Memory B cell (primary cell): ENCODE data around the gene GNB5.
"Not testable (repeated sequence)": the region's sequence is repeated elsewhere in the genome, so short reads cannot be mapped to it uniquely, and the experiment has no call there.

Source experiments
- ATAC-seq: fragments of 150-1000 bp; cut with Tn5 transposase; 2 replicates; pipeline ENCODE4 v1.10.0; 2021; ENCODE audit warnings: low read depth, mild to moderate bottlenecking, moderate library complexity
- DNase-seq, 2 donors: peaks; one replicate each; pipeline ENCODE4 v3.0.0; 2022; ENCODE audit warnings: low spot score in 2 of 2
- H3K27ac Mint-ChIP-seq: one replicate; pipeline ENCODE4 v1.8.0; 2022; ENCODE audit warnings: mild to moderate bottlenecking, moderate library complexity, mixed read lengths
- H3K27me3 Mint-ChIP-seq: one replicate; pipeline ENCODE4 v1.8.0; 2022; ENCODE audit warnings: mixed read lengths
- H3K36me3 Mint-ChIP-seq: one replicate; pipeline ENCODE4 v1.8.0; 2022; ENCODE audit warnings: mild to moderate bottlenecking, mixed read lengths
- H3K4me1 Mint-ChIP-seq: one replicate; pipeline ENCODE4 v1.8.0; 2022; ENCODE audit warnings: mixed read lengths
- H3K4me3 Mint-ChIP-seq: one replicate; pipeline ENCODE4 v1.8.0; 2022; ENCODE audit warnings: mild to moderate bottlenecking, moderate library complexity, mixed read lengths
- H3K9me3 Mint-ChIP-seq: one replicate; pipeline ENCODE4 v1.8.0; 2022; ENCODE audit warnings: mixed read lengths

The GNB5 gene

GRCh38 chr15:52083037-52083359 is 108.2 kb downstream of the GNB5 start:
- not testable (repeated sequence) for DNase-seq, H3K4me3 Mint-ChIP-seq, H3K36me3 Mint-ChIP-seq, H3K27ac Mint-ChIP-seq, H3K9me3 Mint-ChIP-seq, ATAC-seq, H3K27me3 Mint-ChIP-seq
- H3K4me1 Mint-ChIP-seq = peaks cover 16% of the 10 kb centered on the region

- ATAC-seq = peak; percentile 51
- H3K4me3 Mint-ChIP-seq = no peak overlapping the region
- peaks cover 16% of the 10 kb centered on the region for H3K4me1 Mint-ChIP-seq
- no peaks in the 10 kb centered on the region for H3K9me3 Mint-ChIP-seq
- no peak for DNase-seq
- no peaks in the 10 kb centered on the region for H3K36me3 Mint-ChIP-seq
- no peak overlapping the region for H3K27ac Mint-ChIP-seq
- H3K27me3 Mint-ChIP-seq = peaks cover 2% of the 10 kb centered on the region
These were observed 108.8 kb downstream of the GNB5 start for GRCh38 chr15:52082197-52083036.

- Mint-ChIP-seq H3K27me3 (peaks cover 2% of the 10 kb centered on the region), H3K4me1 (peaks cover 18% of the 10 kb centered on the region), H3K9me3 (no peaks in the 10 kb centered on the region), H3K4me3 (no peak overlapping the region), H3K27ac (no peak overlapping the region), H3K36me3 (no peaks in the 10 kb centered on the region)
- ATAC-seq = no peak
- no peak for DNase-seq
These were observed 110.3 kb downstream of the GNB5 start for GRCh38 chr15:52080706-52081392.

GRCh38 chr15:52080031-52080430 is 111.2 kb downstream of the GNB5 start:
- peaks cover 18% of the 10 kb centered on the region for H3K4me1 Mint-ChIP-seq
- H3K36me3 Mint-ChIP-seq = no peaks in the 10 kb centered on the region
- no peak for DNase-seq

GRCh38 chr15:52078876-52079700 is 112.1 kb downstream of the GNB5 start:
- peaks cover 18% of the 10 kb centered on the region for H3K4me1 Mint-ChIP-seq
- no peak overlapping the region for H3K27ac Mint-ChIP-seq
- peak; percentile 76 to 78 for DNase-seq

More at GRCh38 chr15:52080031-52080430, 111.2 kb downstream of the GNB5 start:
- Mint-ChIP-seq H3K4me3 (no peak overlapping the region), H3K27ac (no peak overlapping the region), H3K9me3 (no peaks in the 10 kb centered on the region), H3K27me3 (peaks cover 2% of the 10 kb centered on the region)
- ATAC-seq = no peak

GRCh38 chr15:52078197-52078875 is 112.9 kb downstream of the GNB5 start:
- H3K27me3 Mint-ChIP-seq = peaks cover 2% of the 10 kb centered on the region
- H3K4me1 Mint-ChIP-seq = peaks cover 18% of the 10 kb centered on the region
- no peak overlapping the region for H3K27ac Mint-ChIP-seq
- ATAC-seq = no peak
- no peak overlapping the region for H3K4me3 Mint-ChIP-seq
- no peak for DNase-seq
- H3K9me3 Mint-ChIP-seq = no peaks in the 10 kb centered on the region
- H3K36me3 Mint-ChIP-seq = no peaks in the 10 kb centered on the region

More at GRCh38 chr15:52078876-52079700, 112.1 kb downstream of the GNB5 start:
- Mint-ChIP-seq H3K27me3 (peaks cover 2% of the 10 kb centered on the region), H3K9me3 (no peaks in the 10 kb centered on the region), H3K4me3 (no peak overlapping the region), H3K36me3 (no peaks in the 10 kb centered on the region)
- ATAC-seq = peak; percentile 87

- peaks cover 2% of the 10 kb centered on the region for H3K27me3 Mint-ChIP-seq
- peaks cover 8% of the 10 kb centered on the region for H3K4me1 Mint-ChIP-seq
- H3K36me3 Mint-ChIP-seq = no peaks in the 10 kb centered on the region
- H3K9me3 Mint-ChIP-seq = no peaks in the 10 kb centered on the region
- DNase-seq (no peak), ATAC-seq (no peak)
- H3K4me3 Mint-ChIP-seq = no peak overlapping the region
- no peak overlapping the region for H3K27ac Mint-ChIP-seq
These were observed 114.1 kb downstream of the GNB5 start for GRCh38 chr15:52076889-52077781.

GRCh38 chr15:52071570-52071969 is 119.6 kb downstream of the GNB5 start:
- H3K9me3 Mint-ChIP-seq = no peaks in the 10 kb centered on the region
- no peak overlapping the region for H3K27ac Mint-ChIP-seq
- no peak for DNase-seq
- peaks cover under 1% of the 10 kb centered on the region for H3K4me1 Mint-ChIP-seq
- no peak overlapping the region for H3K4me3 Mint-ChIP-seq
- H3K27me3 Mint-ChIP-seq = no peaks in the 10 kb centered on the region
- no peaks in the 10 kb centered on the region for H3K36me3 Mint-ChIP-seq
- ATAC-seq = no peak

GRCh38 chr15:52069559-52069958 is 121.6 kb downstream of the GNB5 start:
- H3K4me3 Mint-ChIP-seq = no peak overlapping the region
- H3K36me3 Mint-ChIP-seq = peaks cover 3% of the 10 kb centered on the region

GRCh38 chr15:52068004-52068615 is 123.1 kb downstream of the GNB5 start:
- Mint-ChIP-seq H3K27ac (no peak overlapping the region), H3K27me3 (no peaks in the 10 kb centered on the region), H3K4me3 (no peak overlapping the region), H3K9me3 (no peaks in the 10 kb centered on the region), H3K4me1 (peaks cover 3% of the 10 kb centered on the region), H3K36me3 (peaks cover 16% of the 10 kb centered on the region)
- DNase-seq (no peak), ATAC-seq (no peak)

More at GRCh38 chr15:52069559-52069958, 121.6 kb downstream of the GNB5 start:
- H3K27ac Mint-ChIP-seq = no peak overlapping the region
- ATAC-seq (no peak), DNase-seq (no peak)
- peaks cover 3% of the 10 kb centered on the region for H3K4me1 Mint-ChIP-seq
- no peaks in the 10 kb centered on the region for H3K27me3 Mint-ChIP-seq
- no peaks in the 10 kb centered on the region for H3K9me3 Mint-ChIP-seq

- no peak for DNase-seq
- H3K4me3 Mint-ChIP-seq = no peak overlapping the region
- no peak for ATAC-seq
- H3K9me3 Mint-ChIP-seq = no peaks in the 10 kb centered on the region
- H3K36me3 Mint-ChIP-seq = peaks cover 18% of the 10 kb centered on the region
- H3K27ac Mint-ChIP-seq = no peak overlapping the region
- no peaks in the 10 kb centered on the region for H3K27me3 Mint-ChIP-seq
- H3K4me1 Mint-ChIP-seq = peaks cover 3% of the 10 kb centered on the region
These were observed 123.7 kb downstream of the GNB5 start for GRCh38 chr15:52067545-52067926.

- no peaks in the 10 kb centered on the region for H3K9me3 Mint-ChIP-seq
- no peak overlapping the region for H3K4me3 Mint-ChIP-seq
- no peak for DNase-seq
- peak overlapping the region; percentile 1 for H3K27ac Mint-ChIP-seq
- ATAC-seq = peak; percentile 22
- peaks cover 18% of the 10 kb centered on the region for H3K36me3 Mint-ChIP-seq
- H3K27me3 Mint-ChIP-seq = no peaks in the 10 kb centered on the region
- H3K4me1 Mint-ChIP-seq = peaks cover 3% of the 10 kb centered on the region
These were observed 124.2 kb downstream of the GNB5 start for GRCh38 chr15:52066842-52067544.
